ENCODE measurements around the gene FXR2.
A peak's percentile ranks its signal among the peaks of the same experiment; 100 is the strongest.

DNA sequence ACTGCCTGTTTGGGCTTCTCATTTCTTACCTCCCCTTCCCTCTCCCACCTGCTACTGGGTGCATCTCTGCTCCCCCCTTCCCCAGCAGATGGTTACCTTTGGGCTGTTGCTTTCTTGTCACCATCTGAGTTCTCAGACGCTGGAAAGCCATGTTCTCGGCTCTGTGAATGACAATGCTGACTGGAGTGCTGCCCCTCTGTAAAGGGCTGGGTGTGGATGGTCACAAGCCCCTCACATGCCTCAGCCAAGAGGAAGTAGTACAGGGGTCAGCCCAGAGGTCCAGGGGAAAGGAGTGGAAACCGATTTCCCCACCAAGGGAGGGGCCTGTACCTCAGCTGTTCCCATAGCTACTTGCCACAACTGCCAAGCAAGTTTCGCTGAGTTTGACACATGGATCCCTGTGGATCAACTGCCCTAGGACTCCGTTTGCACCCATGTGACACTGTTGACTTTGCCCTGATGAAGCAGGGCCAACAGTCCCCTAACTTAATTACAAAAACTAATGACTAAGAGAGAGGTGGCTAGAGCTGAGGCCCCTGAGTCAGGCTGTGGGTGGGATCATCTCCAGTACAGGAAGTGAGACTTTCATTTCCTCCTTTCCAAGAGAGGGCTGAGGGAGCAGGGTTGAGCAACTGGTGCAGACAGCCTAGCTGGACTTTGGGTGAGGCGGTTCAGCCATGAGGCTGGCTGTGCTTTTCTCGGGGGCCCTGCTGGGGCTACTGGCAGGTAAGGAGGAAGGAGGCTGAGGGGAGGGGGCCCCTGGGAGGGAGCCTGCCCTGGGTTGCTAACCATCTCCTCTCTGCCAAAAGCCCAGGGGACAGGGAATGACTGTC lies 35.5 kb downstream of the FXR2 start, which contains the start of gene CD68:
- TF ChIP-seq POLR2AphosphoS5 (IDR thresholded peaks at IDR 0.05; ENCODE audit: low read depth, low read length) (peak; percentile 100), SIN3A (IDR thresholded peaks at IDR 0.05; ENCODE audit: borderline replicate concordance, insufficient read depth, low read length) (peak; percentile 100), FOXP2 (optimal IDR thresholded peaks at IDR 0.05; ENCODE audit: borderline replicate concordance, extremely low read depth, extremely low read length, insufficient read depth) (peak; percentile 92), REST (IDR thresholded peaks at IDR 0.05; ENCODE audit: insufficient read depth in 1 of 2, low read depth in 2 of 2, low read length in 2 of 2) (peak in 1 of 2 experiments; percentile 40; a peak in 2 of 4 replicates), TAF1 (IDR thresholded peaks at IDR 0.05; ENCODE audit: borderline replicate concordance, insufficient read depth, low read length) (peak; percentile 30; the same call in 1 of the 2 replicates)
